ENCODE results near the gene OR2Y1. TPM values are rescaled to one million over a fixed set of nuclear protein-coding genes. Genes with fewer than 3 reads are reported as not detected.
"Not testable (repeated sequence)": the region's sequence is repeated elsewhere in the genome, so short reads cannot be mapped to it uniquely, and the experiment has no call there.

Gene OR2Y1
- total RNA-seq, 6 experiments from 2014 or later: not detected

- no peak for ATAC-seq
- no peaks in the 10 kb centered on the region for H3K36me3 ChIP-seq
- no peak overlapping the region for H3K27ac ChIP-seq
- no peaks in the 10 kb centered on the region for H3K9me3 ChIP-seq
- intact Hi-C loops (cut with DNase I): no loop called here
- no peak for DNase-seq
- H3K4me3 ChIP-seq: no peak overlapping the region
- H3K4me1 ChIP-seq: no peaks in the 10 kb centered on the region
- H3K27me3 ChIP-seq: no peaks in the 10 kb centered on the region
- TF ChIP-seq CTCF (IDR thresholded peaks at IDR 0.05) (no peak), POLR2A (IDR thresholded peaks at IDR 0.05) (no peak)
These were observed 32.0 kb upstream of the OR2Y1 start for GRCh38 chr5:180771839-180772238.

GRCh38 chr5:180769821-180770220, 30.0 kb upstream of the OR2Y1 start:
- Histone ChIP-seq H3K4me1 (no peaks in the 10 kb centered on the region), H3K36me3 (no peaks in the 10 kb centered on the region), H3K4me3 (no peak overlapping the region), H3K27me3 (no peaks in the 10 kb centered on the region), H3K9me3 (no peaks in the 10 kb centered on the region), H3K27ac (no peak overlapping the region)
- intact Hi-C loops (cut with DNase I): no loop called here
- ATAC-seq (no peak), DNase-seq (no peak)
- TF ChIP-seq CTCF (IDR thresholded peaks at IDR 0.05) (no peak), POLR2A (IDR thresholded peaks at IDR 0.05) (no peak)
- 48% methylated on average over 3 of the region's 3 CpGs for WGBS (ENCODE audit: insufficient coverage, low coverage, low lambda C conversion rate, missing lambda C conversion rate)

GRCh38 chr5:180755601-180756000, 15.7 kb upstream of the OR2Y1 start:
- intact Hi-C loops (cut with DNase I): no loop called here
- Histone ChIP-seq H3K27ac (no peak overlapping the region), H3K27me3 (no peaks in the 10 kb centered on the region), H3K4me1 (no peaks in the 10 kb centered on the region), H3K36me3 (no peaks in the 10 kb centered on the region), H3K4me3 (no peak overlapping the region), H3K9me3 (no peaks in the 10 kb centered on the region)
- ATAC-seq: no peak
- DNase-seq: no peak
- no peak for TF ChIP-seq CTCF (IDR thresholded peaks at IDR 0.05)
- 50% methylated on average over 2 of the region's 2 CpGs for WGBS (ENCODE audit: insufficient coverage, low coverage, low lambda C conversion rate, missing lambda C conversion rate)

- H3K36me3 ChIP-seq: no peaks in the 10 kb centered on the region
- no peaks in the 10 kb centered on the region for H3K9me3 ChIP-seq
- intact Hi-C loops (cut with DNase I): no loop called here
- TF ChIP-seq POLR2A (IDR thresholded peaks at IDR 0.05) (no peak), CTCF (IDR thresholded peaks at IDR 0.05) (no peak)
- no peak overlapping the region for H3K4me3 ChIP-seq
- WGBS (ENCODE audit: insufficient coverage, low coverage, low lambda C conversion rate, missing lambda C conversion rate): 44% methylated on average over 4 of the region's 5 CpGs
- no peaks in the 10 kb centered on the region for H3K4me1 ChIP-seq
- H3K27me3 ChIP-seq: no peaks in the 10 kb centered on the region
- ATAC-seq: no peak
- no peak for DNase-seq
- no peak overlapping the region for H3K27ac ChIP-seq
These were observed 4.4 kb upstream of the OR2Y1 start for GRCh38 chr5:180744253-180744652.

GRCh38 chr5:180742727-180743126, 2.9 kb upstream of the OR2Y1 start:
- TF ChIP-seq CTCF (IDR thresholded peaks at IDR 0.05) (no peak), POLR2A (IDR thresholded peaks at IDR 0.05) (no peak)
- Histone ChIP-seq H3K4me3 (no peak overlapping the region), H3K27ac (no peak overlapping the region), H3K27me3 (no peaks in the 10 kb centered on the region), H3K9me3 (no peaks in the 10 kb centered on the region), H3K36me3 (no peaks in the 10 kb centered on the region), H3K4me1 (no peaks in the 10 kb centered on the region)
- DNase-seq (no peak), ATAC-seq (no peak)
- intact Hi-C loops (cut with DNase I): no loop called here
- 56% methylated on average over 4 of the region's 6 CpGs for WGBS (ENCODE audit: insufficient coverage, low coverage, low lambda C conversion rate, missing lambda C conversion rate)

- ATAC-seq; DNase-seq; H3K27ac ChIP-seq; H3K27me3 ChIP-seq; H3K4me3 ChIP-seq; H3K36me3 ChIP-seq; intact Hi-C loops (cut with DNase I); H3K4me1 ChIP-seq; H3K9me3 ChIP-seq: not testable (repeated sequence)
- 62% methylated on average over 4 of the region's 4 CpGs for WGBS (ENCODE audit: insufficient coverage, low coverage, low lambda C conversion rate, missing lambda C conversion rate)
These were observed 1.1 kb upstream of the OR2Y1 start for GRCh38 chr5:180740953-180741352.
